Type B pancreatic cell (in vitro differentiated cells): ENCODE results near the gene HYLS1. TPM values are rescaled to one million over a fixed set of nuclear protein-coding genes. Genes with fewer than 3 reads are reported as not detected.
A peak's percentile ranks its signal among the peaks of the same experiment; 100 is the strongest.

ENCODE experiments used
- DNase-seq: peaks from one replicate; pipeline ENCODE4 v3.0.0; 2021; ENCODE audit warnings: mixed read lengths; ENCODE audit not compliant: unreplicated experiment; ENCODE audit errors: extremely low spot score
- H3K27ac Mint-ChIP-seq: 2 replicates; pipeline ENCODE4 v1.8.0; 2021; ENCODE audit warnings: mild to moderate bottlenecking, mixed read lengths
- H3K27me3 Mint-ChIP-seq: 2 replicates; pipeline ENCODE4 v1.8.0; 2021; ENCODE audit warnings: mixed read lengths
- H3K36me3 Mint-ChIP-seq: 2 replicates; pipeline ENCODE4 v1.8.0; 2021; ENCODE audit warnings: mixed read lengths
- H3K4me1 Mint-ChIP-seq: one replicate; pipeline ENCODE4 v1.8.0; 2021; ENCODE audit warnings: mixed read lengths; ENCODE audit not compliant: unreplicated experiment
- H3K4me3 Mint-ChIP-seq: 2 replicates; pipeline ENCODE4 v1.8.0; 2021; ENCODE audit warnings: mild to moderate bottlenecking, mixed read lengths
- H3K9me3 Mint-ChIP-seq: 2 replicates; pipeline ENCODE4 v1.8.0; 2021; ENCODE audit warnings: mixed read lengths
- CTCF ChIP-seq: fragments of 200-600 bp; sonication (generic); conservative IDR thresholded peaks from 2 replicates; pipeline ENCODE4 v1.5.0; 2021; ENCODE audit warnings: antibody characterized with exemption, mild to moderate bottlenecking
- total RNA-seq: library from RNA; stranded (reverse); gene quantifications from 2 replicates; pipeline ENCODE4 v1.2.1, GENCODE V29; 2021; ENCODE audit warnings: low replicate concordance

The HYLS1 gene
- total RNA-seq, 1 donor from 2014 or later = 6.5 TPM

DNA sequence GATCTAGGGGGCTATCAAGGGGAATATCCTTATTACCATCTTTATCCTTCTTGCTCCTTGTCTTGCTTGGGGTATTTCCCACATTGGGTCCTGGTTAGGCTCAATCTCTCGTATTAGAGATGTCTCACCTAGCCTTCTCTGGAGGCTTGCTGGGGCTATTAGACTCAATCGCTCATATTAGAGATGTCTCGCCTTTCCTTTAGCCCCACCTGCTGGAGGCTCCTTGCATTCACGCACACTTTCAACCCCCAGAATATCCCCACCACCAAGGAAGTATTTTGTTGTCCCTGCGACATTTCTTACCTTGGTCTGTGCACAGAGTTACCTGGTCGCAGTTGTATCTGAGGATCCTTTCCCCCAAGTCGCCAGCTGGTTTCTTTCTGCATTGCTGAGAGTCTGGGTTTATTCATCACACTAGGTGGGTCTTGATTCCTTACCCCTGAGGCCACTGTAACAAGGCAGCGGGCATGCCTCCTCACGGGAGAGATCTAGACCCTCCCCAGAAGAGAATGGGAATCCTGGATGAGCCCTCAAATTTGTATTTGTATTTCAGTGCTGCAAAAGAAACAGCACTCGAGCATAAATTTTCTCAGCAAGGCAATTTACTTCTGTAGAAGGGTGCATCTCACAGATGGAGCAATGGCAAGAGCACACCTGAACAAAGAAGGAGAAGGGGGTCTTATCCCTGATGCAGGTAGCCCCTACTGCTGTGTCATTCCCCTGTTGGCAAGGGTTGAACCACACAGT lies 15.9 kb upstream of the HYLS1 start:
- Mint-ChIP-seq H3K36me3 (no peaks in the 10 kb centered on the region), H3K4me1 (peaks cover 6% of the 10 kb centered on the region), H3K4me3 (no peak overlapping the region), H3K27ac (no peak overlapping the region), H3K27me3 (peaks cover 7% of the 10 kb centered on the region), H3K9me3 (peaks cover 5% of the 10 kb centered on the region)
- no peak for DNase-seq
- peak; percentile 78 for TF ChIP-seq CTCF

DNA sequence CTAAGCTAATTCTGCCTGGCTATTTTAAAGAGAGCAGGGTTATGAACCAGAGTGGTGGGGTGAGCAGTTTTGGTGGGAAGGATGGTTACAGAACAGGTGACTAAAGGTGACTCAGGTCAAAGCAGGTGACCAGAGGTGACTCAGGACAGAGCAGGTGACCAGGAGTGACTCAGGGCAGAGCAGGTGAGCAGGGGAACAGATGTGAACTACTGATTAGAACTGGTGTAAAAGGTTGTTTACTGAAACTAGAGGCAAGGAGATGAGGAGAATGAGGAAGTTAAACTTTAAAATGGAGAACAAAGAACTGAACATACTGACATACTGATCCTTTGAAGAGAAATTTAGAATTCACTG lies 15.4 kb upstream of the HYLS1 start:
- no peak for DNase-seq
- Mint-ChIP-seq H3K9me3 (peaks cover 5% of the 10 kb centered on the region), H3K36me3 (no peaks in the 10 kb centered on the region), H3K27me3 (peaks cover 7% of the 10 kb centered on the region), H3K4me3 (no peak overlapping the region), H3K4me1 (peaks cover 6% of the 10 kb centered on the region), H3K27ac (no peak overlapping the region)
- no peak for TF ChIP-seq CTCF

GRCh38 chr11:125873881-125874555 lies 13.4 kb upstream of the HYLS1 start:
- H3K9me3 Mint-ChIP-seq = peaks cover 5% of the 10 kb centered on the region
- H3K36me3 Mint-ChIP-seq = no peaks in the 10 kb centered on the region
- H3K27me3 Mint-ChIP-seq = peaks cover 11% of the 10 kb centered on the region
- peaks cover 6% of the 10 kb centered on the region for H3K4me1 Mint-ChIP-seq
- no peak for DNase-seq
- TF ChIP-seq CTCF = no peak
- peak overlapping the region; percentile 57 for H3K4me3 Mint-ChIP-seq
- no peak overlapping the region for H3K27ac Mint-ChIP-seq

DNA sequence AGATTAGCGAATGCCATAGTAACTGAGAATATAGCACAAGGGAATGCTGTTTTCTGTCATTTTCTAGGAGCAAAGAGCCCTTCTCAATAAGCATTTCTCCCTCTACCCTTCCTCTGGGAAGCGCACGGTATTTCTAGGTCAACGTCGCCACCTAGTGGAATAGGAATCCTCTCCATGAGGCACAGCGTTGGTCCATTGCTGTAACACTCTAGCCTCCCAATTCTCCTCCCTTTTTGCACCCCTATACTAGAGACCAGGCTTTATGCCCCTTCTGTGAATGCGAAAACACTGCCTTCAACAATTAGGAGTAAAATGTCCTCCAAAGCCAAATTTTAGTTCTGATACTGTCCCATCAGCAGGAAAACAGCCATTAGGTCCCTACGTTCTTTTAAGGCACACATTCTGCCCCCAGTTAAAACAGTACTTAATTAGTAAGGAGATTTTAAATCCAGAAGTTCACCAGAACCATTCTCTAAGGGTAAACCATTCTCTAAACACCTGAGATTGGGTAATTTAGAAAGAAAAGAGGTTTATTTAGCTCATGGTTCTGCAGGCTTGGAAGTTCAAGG lies 12.8 kb upstream of the HYLS1 start:
- Mint-ChIP-seq H3K27me3 (peaks cover 11% of the 10 kb centered on the region), H3K9me3 (peaks cover 5% of the 10 kb centered on the region), H3K36me3 (no peaks in the 10 kb centered on the region), H3K4me3 (peak overlapping the region; percentile 57), H3K27ac (no peak overlapping the region), H3K4me1 (peaks cover 6% of the 10 kb centered on the region)
- peak; percentile 86 for TF ChIP-seq CTCF
- no peak for DNase-seq

- DNase-seq = no peak
- H3K9me3 Mint-ChIP-seq = no peaks in the 10 kb centered on the region
- TF ChIP-seq CTCF = no peak
- H3K27ac Mint-ChIP-seq = no peak overlapping the region
- no peaks in the 10 kb centered on the region for H3K36me3 Mint-ChIP-seq
- H3K27me3 Mint-ChIP-seq = peaks cover 27% of the 10 kb centered on the region
- H3K4me3 Mint-ChIP-seq = no peak overlapping the region
- no peaks in the 10 kb centered on the region for H3K4me1 Mint-ChIP-seq
These were observed 6.2 kb upstream of the HYLS1 start for GRCh38 chr11:125881291-125881690.
